Stimulated activated CD4-positive, alpha-beta T cell treated with anti-CD3 and anti-CD28 coated beads, Interleukin-15, amount 100 ng/mL, for 24 hours (primary cell): Measurements from ENCODE around the gene MAN1C1.

ENCODE experiments used
- DNase-seq: peaks from one replicate; pipeline ENCODE4 v3.0.0-alpha.2; 2020

Gene MAN1C1

DNA sequence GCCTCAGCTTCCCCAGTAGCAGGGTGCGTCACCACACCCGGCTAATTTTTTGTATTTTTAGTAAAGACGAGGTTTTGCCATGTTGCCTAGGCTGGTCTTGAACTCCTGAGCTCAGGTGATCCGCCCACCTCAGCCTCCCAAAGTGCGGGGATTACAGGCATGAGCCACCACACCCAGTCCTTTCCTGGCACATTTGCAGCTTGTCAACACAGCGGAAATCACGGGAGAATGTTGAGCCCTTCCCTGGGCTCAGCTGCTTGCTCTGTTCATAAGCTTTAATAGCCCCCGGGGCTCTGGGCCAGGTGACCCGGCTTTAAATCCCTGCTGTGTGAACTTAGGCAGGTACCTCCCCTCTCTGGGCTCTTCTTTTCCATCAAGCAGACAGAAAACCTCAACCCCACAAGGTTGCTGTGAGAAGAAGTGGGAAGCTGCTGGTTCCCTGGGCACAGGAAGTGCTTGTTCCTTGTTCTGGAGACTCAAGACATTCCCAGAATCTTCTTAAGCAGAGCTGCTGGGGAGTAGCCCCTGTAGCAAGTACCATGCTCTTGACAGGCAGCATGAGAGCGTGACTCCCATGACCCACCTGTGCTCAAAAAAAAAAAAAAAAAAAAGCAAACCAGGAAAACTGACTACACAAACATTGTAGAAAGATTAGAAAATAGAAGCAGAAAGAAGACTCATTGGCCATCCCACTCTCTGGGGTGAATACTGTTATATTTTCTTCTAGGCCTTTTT, 168.9 kb downstream of the MAN1C1 start:
- DNase-seq, result no peak

DNA sequence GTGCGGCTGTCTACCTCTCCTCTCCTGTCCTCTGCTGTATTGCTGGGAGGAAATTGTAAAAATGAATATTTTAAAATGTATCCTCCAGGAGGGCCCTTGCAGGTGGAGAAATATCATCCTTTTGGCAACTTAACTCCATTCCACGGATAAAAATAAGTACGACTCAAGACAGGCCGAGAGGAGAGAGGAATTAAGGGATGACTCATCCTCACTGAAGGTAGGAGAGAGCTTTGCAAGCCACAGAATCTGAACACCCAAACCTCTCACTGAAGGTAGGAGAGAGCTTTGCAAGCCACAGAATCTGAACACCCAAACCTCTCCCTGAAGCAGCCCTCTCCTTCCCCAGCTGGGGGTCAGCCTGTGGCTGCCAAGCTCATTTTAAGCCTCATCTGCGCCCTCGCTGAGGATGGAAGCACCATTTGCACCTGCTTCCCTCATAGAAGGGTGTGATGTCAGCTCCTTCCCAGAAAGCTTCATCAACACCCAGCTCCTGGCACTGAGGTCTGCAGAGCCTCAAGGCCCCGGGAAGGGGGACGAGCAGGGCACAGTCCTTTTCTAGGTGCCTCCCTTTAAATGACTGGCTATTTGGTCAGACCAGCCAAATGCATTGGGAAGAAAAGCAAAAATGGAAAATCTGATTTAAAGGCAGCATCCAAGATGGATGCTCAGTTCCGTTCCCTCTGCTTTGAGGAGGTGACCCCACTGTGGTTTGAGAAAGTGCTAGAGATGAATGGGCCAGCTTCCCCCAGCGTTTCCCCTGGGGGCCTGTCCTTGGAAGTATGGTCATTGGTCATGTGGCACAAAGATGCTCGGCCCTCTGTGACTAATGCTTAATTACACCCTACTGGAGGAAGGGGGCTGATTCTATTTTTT, 170.5 kb downstream of the MAN1C1 start:
- DNase-seq, result no peak

DNA sequence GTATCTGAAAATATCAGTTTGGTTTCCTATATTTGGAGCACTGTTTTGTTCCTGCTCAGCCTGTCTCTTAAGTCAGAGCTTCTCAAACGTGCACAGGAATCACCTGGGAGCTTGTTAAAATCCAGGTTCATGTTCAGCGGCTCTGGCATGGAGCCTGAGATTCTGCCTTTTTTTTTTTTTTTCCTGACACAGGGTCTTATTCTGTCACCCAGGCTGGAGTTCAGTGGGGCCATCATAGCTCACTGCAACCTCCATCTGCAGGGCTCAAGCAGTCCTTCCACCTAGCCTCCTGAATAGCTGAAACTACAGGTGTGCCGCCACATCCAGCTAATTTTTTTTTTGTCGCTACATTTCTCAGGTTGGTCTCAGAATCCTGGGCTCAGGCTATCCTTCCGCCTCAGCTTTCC, 171.2 kb downstream of the MAN1C1 start:
- DNase-seq, result no peak

DNA sequence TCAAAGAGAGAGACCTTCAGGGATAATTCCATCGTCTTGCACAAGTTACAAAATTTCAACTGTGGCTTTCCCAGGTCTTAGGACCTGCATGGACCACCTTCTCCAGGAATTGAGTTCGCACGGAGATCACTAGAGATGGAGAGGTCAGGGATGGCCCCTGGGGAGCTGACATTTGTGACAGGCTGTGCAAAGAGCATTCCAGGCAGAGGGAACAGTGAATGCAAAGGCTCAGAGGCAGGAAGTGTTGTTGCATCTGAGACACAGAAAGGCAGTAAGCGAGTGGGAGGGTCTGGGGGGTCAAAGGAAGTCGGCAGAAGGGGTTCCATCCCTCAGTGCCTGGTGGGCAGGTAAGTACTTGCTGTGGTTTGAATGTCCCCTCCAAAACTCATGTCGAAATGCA, 173.9 kb downstream of the MAN1C1 start:
- DNase-seq, result no peak

DNA sequence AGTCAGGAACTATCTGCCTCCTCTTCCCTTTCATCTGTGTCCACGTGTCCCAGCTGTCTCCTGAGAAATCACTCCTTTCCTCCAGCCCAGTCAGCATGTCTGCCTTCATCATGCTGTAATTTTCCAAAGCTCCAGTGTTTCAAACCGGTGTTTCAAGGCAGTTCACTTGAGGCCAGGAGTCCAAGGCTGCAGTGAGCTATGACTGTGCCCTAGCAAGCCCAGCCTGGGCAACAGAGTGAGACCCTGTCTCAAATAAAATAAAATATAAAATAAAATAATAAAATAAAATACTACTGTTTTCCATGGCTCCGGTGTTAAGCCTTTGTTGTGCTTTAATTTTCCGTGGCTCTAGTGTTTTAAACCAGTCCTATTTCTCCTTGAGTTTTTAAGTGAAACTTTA, 175.5 kb downstream of the MAN1C1 start:
- no peak for DNase-seq

DNA sequence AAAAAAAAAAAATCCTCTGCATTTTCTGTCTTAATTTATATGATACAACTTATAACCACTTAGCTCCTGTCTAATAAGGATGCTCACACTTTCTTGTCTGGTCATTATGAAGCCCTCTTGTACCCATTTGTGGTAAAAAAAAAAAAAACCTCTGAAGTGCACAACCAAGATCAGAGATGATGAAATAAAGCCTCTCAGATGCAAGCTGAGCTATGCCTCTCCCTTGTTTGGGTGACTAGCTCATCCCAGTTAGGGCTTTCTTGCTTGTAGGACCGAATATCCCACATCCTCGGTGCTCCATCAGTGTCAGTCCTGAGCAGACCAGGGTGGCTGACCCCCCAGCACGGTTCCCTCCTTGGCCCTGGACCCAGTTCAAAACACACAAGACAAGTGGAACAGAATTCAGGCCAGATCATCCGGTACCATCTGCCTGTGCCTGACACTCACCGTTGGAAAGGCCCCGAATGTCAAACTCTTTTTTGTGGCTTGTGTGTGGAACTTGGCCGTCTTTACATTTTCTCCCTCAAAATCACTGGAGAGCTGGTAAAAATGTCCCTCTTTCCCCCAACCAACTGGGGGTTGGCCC, 177.1 kb downstream of the MAN1C1 start:
- DNase-seq, result no peak

DNA sequence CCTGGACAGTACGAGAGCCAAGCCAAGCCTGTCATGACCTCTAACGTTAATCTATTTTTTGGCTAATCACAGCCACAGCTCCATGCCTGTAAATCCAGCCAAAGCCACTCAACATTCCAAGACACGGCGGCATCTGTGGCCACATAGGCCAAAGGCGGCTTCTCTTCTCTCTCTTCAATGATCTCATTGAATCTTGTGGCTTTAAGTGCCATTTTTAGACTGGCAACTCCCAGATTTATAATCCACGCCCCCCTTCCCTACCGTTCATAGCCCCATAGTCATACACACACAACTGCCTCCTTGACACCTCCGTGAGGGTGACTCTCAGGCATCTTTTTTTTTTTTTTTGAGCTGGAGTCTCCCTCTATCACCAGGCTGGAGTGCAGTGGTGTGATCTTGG, 177.7 kb downstream of the MAN1C1 start:
- no peak for DNase-seq

DNA sequence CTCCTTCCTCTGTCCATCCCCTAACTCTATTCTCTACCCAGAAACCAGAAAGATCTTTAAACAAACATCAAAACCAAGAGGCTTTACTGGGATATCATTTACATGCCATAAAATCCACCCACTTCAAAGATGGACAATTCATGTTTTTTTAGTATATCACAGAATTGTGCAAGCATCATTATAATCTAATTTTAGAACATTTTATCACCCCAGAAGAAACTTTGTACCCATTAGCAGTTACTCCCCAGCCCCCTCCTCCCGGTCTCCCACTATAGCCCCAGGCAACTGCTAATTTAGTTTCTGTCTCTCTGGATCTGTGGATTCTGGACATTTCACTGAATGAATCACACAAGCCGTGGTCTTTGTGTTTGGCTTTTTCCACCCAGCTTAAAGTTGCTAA, 178.6 kb downstream of the MAN1C1 start:
- DNase-seq, result no peak

DNA sequence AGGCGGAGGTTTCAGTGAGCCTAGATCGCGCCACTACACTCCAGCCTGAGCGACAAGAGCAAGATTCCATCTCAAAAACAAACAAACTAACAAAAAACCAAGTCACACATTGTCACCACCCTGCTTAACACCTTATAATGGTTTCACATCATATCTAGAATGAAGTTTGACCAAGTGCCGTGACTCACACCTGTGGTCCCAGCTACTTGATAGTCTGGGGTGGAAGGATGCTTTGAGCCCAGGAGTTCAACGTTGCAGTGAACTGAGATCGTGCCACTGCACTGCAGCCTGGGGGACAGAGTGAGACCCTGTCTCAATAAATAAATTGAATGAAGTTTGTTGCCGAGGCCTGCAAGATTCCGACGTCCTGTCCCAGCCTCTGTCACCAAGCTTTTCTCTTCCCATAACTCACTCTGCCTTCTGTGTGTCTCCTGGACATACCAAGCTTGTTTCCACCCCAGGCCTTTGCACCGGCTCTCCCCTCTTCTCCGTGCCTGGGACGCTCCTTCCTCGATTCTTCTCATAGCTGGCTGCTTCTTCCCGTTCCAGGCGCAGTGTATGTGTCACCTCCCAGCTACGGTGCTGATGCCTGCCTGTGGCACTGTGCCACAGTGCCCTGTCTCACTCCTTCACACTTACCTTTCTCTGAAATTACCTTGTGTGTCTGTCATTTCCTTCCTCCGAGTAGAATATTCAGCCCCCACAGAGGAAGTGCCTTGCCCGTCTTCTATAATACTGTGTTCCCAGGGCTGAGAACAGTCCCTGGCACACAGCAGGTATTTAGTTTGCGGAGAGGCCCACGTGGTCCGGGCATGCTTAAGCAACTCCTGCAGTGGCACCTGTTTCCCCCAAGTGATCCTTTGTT, 179.6 kb downstream of the MAN1C1 start:
- DNase-seq, result peak; percentile 67

DNA sequence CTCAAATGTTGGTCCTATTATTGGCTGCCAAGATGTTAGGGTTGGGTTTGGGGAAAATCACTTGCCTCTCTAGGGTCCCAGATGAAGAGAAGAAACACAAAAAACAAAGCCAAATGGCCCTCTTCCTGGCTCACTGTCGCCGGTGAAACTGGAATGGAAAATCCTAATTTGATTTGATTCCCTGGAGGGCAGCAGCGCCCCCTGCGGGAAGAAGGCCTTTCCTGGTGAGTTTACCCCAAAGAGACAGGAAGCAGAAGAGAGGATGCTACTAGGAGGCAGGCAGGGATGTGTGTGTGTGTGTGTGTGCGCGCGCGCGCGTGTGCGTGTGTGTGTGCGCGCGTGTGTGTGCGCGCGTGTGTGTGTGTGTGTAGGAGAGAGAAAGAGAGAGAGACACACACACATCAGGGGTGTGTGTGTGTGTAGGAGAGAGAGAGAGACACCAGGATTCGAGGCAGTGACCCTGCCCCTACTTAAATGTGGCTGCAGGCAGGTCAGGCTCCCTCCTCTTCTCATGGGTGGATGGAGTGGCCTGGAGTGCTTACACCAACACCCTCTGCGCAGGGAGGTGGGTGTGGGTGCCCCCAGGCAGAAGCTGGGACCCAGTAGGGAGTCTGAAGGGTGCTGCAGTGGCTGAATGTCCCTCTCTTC, 180.3 kb downstream of the MAN1C1 start:
- DNase-seq, result peak; percentile 93

DNA sequence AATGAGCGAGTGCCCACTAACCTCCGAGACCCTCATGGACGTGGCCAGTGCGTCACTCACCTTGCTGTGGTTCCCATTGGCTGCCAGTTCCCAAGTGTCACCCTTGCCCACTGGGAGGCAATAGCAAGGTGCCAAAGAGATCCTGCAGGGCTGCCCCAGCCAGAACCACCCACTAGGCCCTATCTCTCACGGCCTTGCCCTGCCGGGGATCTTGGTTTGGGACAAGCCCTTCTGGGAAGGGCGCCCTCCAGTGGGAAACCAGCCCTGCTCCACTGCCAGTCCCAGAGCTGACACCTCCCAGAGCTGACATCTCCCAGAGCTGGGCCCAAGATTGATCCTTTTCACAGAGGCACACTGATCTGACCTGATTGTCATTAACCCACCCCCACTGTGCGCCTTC, 181.3 kb downstream of the MAN1C1 start:
- DNase-seq, result peak; percentile 67

DNA sequence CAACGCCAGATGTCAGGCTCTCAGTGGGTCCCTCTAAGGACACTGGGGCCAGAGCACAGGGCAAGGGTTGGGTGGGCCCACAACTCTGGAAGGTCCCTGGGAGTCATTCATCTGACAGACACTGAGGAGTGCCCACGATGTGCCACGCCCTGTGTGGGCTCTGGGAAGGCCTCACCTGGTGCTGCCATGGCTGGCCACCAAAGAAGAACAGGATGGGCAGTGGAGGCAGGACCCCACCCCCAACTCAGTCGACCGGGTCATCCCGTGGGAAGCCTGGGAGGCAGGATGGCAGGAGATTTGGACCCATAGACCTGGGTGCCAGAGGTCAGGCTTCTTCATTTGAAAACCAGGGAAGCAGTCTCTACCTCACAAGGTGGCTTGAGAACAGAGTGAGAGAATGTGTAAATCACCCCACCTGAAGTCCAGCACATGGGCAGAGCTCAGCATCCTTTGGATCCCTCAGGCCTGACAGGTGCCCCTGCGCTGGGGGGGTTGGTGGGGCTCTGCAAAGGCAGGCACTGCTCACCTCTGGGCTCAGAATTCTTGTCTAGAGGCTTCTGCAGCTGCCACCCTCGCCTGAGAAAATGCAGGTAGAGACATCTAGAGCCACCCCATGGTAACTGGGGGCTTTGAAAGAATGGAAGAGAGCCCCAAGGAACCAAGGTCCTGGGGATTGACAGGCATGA, 182.2 kb downstream of the MAN1C1 start:
- DNase-seq, result no peak

DNA sequence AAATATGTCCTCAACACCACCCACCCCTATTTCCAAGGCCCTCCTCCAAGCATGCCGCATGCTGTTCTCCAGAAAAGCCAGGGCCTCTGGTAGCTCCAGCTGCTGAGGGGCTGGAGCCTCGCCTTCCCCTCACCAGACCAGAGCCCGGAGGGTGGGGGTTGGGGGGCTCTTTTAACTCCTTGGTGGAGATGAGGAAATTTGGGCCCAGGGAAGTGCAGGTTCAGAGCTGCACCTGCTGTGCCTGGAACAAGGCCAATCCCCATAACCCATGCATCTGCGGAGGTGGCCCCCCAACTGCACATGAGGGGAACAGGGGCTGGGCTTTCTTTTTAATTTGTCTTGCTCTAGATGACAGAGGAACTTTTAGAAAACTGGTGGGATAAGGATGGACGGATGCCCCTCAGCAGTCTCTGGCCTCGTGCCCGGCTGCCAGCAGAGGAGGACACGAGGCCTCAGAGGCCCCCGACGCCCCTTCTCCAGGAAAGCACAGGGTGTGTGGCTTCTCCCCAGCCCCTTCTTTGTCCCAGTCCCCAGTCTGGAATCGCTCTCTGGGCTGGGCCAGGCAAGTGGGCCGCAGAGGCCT, 182.9 kb downstream of the MAN1C1 start:
- DNase-seq, result no peak

DNA sequence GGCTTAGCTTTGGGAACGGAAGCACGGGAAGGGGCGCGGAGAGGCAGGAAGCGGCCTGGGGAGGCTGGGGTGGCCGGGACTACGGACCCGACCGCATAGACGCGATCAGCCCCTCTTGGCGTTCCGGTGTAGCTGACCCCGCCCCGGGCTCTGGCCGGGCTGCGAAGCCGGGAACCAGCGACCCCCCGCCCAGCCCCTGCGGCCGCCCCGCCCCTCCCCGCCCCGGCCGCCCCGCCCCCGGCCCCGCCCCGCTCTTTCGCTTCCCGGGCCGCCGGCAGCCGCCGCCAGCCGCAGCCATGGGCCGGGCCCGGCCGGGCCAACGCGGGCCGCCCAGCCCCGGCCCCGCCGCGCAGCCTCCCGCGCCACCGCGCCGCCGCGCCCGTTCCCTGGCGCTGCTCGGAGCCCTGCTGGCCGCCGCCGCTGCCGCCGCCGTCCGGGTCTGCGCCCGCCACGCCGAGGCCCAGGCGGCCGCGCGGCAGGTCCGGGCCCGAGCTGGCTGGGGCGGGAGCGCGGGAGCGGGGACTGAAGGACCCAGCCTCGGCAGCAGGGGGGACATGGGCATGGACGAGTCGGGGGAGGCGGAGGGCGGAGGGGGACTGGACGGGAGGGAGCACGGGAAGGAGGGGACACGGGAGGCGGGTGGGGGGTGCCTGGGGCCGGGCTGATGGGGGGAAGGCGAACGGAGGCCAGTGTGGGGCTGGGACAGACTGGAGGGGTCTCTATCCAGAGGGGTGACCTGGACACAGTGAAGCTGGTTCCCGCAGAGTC, 183.5 kb downstream of the MAN1C1 start, which contains the start of gene SELENON:
TSS of gene SELENON (plus strand) at position 259 of the 768 bp plus-strand sequence. CDS start at position 297, 38 bp downstream.
- DNase-seq, result peak; percentile 59

DNA sequence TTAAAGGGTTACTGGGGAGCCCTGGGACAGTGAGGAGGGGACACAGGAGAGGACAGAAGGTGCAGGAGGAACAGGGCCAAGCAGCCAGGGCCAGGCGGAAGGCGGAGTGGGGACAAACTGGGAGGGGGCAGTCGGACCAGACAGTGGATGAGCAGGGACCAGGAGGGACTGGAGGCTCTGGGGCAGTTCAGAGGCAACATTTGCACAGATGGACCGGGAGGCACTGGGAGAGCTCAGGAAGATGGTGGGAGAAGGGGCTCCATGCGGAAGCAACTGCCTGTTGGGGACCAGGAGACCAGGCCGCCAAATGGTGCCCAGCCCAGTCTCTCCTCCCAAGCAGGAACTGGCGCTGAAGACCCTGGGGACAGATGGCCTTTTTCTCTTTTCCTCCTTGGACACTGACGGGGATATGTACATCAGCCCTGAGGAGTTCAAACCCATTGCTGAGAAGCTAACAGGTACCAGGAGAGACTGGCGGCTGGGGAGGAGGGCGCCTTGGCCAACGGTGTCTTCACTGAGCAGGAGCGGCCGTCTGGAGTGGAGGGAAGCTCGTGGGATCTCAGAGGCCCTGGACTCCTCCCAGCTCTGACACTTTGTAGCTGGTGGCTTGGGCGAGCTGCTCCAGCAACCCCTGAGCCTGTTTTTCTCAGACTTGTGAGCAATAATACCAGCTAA, 184.2 kb downstream of the MAN1C1 start:
- no peak for DNase-seq

DNA sequence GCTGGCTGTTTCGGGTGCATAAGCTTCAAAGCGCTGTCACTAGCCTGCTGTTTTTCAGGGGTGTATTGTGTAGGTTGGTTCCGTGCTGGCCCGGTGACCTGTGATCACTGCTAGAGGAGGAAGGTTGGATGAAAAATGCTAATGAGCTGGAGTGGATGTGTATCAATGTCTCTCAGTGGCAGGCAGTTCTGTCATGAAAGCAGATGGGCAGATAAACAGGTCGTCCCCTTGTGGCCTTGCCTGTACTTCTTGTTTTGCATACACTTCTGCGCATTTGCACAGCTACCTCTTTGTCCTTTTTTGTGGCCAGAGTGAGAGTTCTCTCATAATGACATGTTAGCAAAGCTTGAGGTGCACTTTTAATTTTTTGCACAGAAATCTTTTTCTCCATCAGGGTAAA, 186.3 kb downstream of the MAN1C1 start:
- DNase-seq, result peak; percentile 34

DNA sequence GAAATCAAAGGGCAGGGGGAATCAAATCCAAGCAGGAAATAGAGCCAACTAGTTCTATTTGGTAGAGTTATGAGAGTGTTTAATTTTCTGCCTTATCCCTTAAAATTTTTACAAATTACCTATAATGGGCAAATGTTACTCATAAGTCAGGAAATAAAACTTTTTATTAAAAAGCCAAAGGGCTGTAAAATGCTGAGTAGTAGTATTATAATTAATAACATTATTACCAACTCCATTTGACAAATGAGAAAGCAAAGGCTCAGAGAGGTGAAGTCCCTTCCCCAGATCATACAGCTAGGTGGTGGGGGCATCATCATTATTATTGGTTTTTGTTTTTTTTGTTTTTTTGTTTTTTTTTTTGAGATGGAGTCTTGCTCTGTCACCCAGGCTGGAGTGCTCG, 186.8 kb downstream of the MAN1C1 start:
- DNase-seq, result no peak

DNA sequence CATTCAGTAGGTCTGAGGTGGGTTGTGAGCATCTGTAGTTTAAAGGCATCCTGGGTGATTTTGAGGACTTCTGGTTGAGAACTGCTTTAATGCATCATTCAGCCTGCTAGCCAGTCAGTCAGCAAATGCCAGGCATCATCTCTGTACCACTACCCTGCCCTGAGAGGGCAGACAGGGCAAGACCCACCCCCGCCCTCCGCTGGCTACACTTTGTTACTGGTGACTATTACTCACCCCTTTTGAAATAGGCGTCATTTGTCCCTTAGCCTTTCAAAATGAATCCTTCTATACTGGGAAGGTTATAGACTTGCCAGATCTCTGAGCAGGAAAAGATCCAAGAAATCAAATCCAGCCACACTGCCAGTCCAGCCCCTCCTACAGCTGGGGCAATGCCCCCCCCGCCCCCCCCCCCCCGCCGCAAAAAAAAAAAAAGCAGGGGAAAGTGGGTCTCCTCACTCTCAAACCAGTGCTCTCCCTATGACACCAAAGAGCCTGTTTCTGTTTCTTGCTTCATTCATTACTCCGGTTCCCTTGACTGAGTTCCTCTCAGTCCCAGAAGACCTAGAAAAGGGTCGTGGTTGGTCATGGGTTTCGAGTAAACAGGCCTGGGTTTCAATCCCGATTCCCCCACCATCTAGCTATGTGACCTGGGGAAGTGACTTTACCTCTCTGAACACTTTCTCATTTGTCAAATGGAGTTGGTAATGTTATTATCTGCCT, 187.8 kb downstream of the MAN1C1 start:
- DNase-seq, result peak; percentile 62
